Activated T-cell treated with anti-CD3 and anti-CD28 coated beads for 4 hours (primary cell): ENCODE data around the gene PROM1.

ENCODE experiments used
- DNase-seq: peaks from one replicate; pipeline ENCODE4 v3.0.0-alpha.2; 2020

Gene PROM1

DNA sequence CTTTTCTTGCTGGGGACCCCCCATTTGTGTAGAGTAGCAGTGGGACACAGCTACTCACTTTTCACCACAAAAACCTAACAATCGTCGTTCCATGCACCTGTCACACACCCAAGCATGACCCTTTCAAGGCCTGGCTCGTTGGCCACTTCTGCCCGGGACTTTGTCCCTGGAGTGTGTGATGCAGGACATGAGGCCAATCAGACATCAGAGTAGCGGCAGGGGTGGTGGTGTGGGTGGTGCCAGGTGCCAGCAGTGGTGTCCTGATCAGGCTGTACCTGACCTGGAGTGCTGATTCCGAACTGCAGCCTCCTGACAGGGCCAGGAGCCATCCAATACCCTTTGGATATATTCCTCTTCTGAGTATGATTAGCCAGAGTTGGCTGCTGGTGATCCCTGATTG is 23.1 kb upstream of the PROM1 start:
- DNase-seq: no peak

DNA sequence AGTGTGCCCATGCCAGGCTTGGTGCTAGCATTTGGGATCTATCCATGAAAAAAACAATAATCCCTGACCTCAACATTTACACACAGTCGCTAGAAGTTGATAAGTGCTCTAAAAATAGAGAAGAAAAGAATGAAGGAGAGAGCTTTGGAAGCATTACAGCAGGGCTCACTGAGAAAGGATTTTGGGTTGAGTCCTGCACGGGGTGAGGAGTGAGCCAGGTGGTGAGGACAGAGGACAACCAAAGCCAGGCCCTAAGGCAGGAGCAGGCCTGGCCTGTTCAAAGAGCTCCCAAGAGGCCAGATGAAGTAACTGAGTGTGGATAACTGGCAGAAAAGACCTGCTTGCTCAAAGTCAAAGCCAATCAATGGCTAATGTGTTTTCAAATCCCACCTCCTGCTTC is 20.7 kb upstream of the PROM1 start:
- no peak for DNase-seq

DNA sequence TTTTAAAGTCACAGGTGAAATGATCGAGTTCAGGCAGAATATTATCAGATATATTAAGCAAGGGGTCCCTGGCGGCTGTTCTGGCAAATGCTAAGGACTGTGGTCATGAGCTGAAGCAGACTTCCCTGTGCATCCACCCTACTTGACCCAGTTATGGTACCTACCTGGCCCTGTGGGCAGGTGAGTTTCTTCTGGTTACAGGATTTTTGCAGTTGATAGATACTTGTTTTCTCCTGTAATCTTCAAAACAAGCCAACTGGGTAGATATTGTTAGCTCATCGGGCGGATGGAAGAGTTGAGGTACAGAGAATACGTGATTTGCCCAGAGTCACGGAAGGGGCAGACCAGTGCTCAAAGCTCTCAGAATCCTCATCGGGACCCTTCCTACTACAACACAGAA is 18.5 kb upstream of the PROM1 start:
- no peak for DNase-seq

DNA sequence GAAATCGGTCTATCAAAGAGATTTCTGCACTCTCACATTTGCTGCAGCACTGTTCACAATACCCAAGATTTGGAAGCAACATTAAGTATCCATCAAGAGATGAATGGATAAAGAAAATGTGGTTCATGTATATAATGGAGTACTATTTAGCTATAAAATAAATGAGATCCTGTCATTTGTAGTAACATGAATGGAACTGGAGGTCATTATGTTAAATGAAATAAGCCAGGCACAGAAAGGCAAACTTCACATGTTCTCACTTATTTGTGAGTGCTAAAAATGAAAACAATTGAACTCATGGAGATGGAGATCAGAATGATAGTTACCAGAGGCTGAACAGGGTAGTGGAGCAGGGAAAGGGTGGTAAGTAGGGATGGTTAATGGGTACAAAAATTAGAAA is 17.0 kb upstream of the PROM1 start:
- no peak for DNase-seq

DNA sequence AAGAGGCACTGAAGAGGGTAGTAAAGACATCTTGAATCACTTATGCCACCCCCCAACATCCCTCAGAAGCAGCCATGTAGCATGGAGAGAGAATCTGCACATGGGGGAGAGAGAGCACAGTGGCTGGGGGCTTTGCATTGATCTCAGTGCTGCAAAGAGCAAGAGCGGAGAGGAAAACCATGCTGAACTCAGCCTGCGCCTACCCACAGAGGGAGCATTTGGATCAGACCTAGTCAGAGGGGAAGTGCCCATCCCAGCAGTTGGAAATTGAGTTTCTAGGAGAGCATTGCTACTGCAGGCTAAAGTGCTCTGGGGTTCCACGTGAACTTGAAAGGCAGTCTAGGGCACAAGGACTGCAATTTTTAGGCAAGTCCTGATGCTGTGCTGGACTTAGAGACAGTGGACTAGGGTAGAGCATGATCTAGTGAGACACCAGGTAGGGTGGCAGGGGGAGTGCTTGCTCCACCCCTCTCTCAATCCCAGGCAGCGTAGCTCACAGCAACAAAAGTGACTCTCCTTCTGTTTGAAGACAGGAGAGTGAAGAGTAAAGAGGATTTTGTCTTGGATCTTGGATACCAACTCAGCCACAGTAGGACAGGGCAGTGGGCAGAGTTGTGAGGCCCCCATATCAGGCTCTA is 9.0 kb upstream of the PROM1 start:
- no peak for DNase-seq

DNA sequence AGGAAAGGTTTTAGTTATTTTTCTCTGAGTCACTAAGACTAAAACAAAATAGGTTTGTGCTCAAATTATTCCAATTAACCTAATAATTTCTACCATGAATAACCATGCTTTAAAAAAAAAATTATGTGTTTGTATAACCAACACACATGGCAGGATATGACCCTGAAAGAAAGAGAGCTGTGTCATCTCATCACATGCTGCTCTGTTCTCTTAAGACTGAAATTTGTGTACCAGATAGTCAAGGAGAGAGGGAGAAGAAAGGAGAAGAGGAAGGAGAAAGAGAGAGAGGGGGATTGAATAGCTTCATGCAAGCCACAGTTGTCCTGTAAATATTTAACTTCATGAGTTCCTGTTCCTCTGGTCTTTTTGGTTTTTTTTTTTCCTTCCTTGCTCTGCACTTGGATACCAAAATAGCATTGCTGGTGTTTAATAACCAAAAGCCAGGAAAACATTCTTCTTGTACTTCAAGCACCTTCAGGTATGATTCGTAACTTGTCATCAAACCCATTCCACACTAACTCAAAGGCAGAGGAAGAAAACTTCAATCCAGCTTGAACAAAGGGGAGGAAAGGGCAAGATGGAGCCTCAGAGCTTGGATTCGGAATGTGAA is 6.4 kb upstream of the PROM1 start:
- DNase-seq: no peak

DNA sequence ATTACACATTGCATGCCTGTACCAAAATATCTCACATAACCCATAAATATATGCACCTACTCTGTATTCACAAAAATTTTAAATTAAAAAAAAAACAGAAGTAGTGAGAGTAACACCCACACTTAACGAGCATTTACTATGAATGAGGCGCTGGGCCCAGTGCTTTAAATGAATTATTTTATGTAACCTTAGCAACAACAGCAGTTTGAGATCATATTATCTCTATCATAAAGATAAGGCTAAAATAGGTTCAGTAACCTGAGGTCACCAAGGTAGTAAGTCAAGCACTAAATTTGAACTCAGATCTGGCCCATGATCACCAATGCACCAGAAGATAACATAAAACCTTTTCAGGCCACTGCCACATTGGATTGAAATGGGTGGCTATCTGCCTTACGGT is 5.3 kb upstream of the PROM1 start:
- DNase-seq: no peak

DNA sequence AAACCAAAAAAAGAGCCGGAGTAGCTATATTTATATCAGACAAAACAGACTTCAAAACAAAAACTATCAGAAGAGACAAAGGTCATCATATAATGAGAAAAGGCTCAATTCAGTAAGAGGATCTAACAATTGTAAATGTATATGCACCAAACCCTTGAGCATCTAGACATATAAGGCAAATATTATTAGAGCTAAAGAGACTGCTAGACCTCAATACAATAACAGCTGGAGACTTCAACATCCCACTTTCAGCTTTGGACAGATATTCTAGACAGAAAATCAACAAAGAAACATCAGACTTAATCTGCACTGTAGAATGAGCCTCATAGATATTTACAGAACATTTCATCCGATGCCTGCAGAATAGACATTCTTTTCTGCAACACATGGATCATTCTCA is 4.8 kb upstream of the PROM1 start:
- no peak for DNase-seq

DNA sequence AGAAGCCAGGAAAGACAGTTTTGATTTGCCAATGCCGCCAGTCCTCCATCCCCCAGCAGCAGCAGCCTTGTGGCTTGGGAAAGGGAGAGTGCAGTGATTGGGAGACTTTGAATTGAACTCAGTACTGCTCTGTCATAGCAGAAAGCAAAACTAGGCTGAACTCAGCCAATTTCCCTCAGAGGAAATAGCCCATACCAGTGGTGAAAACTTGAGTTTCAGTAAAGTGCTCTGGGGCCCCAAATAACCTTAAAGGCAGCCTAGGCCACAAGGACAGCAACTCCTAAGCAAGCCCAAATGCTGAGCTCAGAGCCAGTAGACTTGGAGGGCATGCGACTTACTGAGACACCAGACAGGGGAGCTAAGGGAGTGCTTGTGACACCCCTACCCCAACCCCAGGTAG is 2.0 kb upstream of the PROM1 start:
- no peak for DNase-seq

DNA sequence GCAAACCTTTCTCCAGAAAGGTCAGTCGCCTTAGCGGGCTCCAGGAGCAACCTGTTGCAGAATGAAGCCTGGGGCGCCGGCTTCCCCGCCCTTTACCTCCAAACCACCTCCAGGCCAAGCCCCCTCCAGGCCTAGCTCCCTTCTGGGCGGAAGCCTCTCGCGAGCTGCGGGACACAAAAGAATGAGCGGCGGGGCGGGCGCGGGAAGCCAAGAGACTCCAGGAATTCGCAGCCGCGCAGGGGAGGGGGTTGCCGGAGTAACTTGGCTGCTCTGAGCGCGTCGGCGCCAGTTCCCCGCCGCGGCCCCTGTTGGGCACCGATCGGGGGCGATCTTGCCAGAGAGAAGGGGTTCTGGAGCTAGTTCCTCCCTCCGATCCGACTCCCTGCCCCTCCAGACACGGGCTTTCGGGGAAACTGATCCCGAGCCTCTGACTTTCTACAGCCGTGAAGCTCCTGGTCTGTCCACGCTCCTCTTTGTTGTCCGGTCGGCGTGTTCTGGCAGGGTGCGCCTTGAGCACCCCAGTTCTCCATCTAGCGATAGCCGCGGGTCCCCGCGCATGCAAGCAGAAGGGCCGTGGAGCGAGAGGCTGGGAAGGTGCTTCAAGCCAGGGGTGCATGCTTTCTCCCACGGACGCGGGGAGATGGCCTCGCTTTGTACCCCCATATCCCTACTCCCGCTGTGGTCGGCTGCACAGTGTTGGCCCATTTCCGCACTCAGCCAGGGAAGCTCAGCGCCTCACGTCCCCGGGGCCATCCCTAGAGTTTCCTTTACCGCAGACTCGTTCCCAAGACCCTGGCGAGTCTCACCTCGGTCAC is 1.2 kb downstream of the PROM1 start:
- no peak for DNase-seq

DNA sequence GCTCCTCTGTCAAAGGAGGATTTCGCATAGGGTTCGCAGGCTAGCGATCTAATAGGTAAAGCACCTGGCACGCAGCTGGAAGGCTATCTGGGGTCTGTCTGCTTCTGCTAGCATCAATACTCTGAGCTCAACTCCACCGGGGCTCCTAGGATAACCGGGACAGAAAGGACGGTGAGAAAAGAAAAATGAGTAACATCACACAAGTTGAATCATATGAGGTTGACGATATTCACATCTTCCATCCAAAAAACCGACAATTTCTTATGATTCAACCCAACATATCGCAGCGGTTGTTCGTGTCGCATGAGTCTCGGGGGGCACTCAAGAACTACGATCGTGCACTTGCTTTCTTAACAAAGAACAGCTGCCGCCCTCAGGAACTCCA is 1.8 kb downstream of the PROM1 start:
- no peak for DNase-seq

DNA sequence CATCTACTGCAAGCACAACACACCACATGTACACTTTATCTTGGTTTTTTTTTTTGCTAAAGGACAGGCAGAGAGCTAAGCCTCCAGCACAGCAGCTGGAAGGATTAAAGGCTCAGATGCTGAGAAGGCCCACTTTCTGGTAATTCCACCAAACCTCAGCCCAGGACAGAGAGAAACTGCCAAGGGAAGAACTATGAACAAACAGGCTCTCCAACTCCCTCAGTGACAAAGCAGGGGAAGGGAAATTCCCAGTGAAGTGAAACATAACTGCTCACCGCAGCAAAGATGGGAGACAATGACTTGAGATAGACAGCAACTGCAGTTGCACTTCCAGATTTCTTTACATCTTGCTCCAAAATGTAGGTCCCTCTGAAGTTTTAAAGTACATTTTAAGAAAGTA is 4.8 kb downstream of the PROM1 start:
- no peak for DNase-seq

DNA sequence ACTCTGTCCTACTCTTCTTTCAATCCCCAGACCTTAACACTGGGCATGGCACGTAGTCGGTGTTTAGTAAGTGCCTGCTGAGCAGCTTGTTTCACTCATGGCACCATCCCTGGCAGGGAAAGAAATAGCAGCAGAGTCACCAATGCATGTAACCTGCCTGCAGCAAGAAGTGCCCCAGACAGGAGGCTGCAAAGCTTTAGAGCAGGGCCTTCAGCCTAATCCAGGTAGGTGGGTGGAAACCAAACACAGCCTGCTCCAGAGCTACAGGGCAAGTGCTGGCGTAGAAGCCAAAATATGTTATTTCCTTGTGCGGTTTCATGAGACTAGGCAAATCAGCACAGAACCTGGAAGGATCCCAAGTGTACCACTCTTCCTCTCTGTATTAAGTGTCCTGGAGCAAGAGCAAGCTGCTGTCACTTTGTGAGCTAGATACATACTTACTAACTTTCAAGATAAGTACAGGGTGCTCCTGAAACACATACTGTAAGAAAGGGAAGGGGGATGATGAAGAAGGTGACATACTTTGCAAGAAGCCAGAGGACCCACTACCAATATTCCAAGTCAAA is 5.5 kb downstream of the PROM1 start:
- no peak for DNase-seq

DNA sequence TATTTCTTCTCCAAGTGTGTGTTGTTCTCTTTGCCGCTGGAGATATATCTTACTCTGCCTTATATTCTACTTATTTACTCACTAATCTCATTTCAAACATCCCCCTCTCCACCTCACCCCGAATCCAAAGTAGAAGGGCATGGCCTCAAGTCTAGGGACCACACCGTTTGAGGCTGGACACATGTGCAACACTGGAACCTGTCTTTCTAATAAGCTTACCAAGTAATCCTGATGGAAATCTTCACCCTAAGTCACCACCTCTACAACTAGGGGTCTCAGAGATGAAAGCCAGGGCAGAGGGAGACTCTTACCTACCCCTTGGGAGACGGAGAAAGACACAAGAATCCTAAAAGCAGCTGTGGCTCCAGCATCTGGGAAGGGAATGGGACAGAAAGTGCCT is 6.0 kb downstream of the PROM1 start:
- DNase-seq: no peak

DNA sequence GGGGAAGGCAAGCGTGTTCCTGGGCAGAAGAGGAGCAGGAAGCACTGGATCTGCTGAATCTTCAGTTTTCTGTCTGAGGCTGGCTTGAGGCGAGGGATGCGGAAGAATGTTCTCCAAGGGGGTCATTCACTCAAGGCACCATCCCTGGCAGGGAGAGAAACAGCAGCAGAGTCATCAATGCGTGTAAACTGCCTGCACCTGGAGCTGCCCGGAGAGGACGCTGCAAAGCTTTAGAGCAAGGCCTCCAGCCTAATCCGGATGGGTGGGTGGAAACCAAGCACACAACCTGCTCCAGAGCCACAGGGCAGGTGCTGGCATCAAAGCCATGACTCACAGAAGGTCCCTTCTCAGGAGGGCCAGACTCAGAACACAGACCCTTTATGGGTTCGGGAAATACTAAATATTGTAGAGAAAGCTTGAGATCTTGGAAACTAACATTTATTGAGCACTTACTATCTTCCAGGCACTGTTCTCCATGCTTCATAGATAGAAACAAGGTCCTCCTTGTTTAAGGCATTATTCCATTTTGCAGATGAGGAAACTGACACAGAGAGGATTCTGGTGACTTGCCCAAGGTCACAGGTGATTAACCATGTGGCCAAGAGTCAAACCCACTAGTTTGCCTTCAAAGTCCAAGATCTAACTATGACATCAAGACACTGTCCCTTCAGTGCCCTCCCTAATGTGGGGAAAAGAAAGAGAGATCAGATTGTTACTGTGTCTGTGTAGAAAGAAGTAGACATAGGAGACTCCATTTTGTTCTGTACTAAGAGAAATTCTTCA is 7.7 kb downstream of the PROM1 start:
- no peak for DNase-seq

DNA sequence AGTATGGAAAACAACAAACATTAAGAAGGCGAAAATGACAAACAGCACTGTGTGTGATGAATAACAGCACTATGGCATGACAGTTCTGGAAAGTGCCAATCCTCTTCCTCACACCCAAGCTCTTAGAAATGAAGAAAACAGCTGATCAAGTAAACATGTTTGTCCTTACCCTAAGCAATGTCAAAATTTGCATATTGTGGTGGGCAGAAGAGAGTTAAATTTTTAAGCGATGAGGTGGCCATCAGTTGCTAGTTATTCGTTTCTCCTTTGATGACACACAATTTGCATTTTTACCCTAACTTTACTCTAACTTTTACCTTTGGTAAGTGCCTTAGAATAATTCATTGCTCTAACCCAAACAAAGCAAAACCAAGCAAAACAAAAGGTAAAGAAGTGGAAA is 8.8 kb downstream of the PROM1 start:
- no peak for DNase-seq

DNA sequence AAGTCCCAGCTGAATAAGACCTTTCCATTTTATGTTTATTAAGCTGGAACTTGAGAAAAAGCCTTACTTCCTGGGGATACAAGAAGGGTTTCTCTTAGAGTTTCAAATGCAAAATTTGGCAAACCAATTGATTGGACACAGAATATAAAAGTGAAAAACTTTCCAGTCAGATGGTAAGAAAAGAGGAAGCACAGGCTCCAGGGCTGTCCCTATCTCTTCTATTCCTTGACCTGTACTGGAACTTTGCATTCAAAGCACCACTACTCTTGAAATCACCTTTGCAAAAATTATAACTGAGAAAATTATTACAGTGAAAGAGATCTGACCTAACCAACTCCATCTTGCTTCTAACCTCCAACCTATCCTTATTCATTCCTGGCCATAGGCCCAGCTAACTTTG is 11.7 kb downstream of the PROM1 start:
- DNase-seq: no peak

DNA sequence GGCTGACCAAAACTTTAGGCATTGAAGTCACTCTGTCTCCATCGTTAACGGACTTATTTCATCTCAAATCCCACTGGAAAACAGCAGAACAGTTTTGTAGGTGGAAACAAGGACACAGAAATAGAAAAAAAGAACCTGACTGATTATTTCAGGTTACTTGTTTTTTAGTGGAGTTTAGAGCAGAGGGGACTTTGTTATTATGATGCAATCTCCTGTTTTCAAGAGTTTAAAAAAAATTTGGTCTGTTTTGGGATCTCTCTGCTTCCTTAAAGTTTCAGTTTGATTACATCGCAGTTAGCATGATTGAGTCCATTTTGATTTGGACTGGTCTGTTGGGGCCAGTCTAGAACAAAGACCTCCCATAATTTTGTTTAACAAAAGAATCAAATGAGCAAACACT is 13.6 kb downstream of the PROM1 start:
- no peak for DNase-seq

DNA sequence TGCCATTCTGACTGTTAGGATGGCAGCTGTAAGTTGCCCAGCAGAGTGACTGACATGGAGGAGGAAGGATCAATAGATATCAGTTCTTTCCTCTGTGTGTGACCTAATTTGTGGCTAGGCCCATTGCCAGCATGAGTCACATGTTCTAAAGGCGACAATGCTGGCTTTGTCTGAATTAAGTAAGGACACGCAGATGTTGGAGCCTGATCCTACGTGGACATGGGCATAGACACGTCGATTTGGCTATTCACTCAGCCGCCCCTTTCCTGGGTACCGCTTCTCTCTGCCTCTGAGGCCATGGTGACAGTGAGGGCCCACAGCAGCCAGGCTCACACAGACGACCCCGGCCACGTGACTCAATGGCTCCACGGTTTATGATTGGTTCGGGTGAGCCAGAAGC is 16.3 kb downstream of the PROM1 start:
- DNase-seq: no peak

DNA sequence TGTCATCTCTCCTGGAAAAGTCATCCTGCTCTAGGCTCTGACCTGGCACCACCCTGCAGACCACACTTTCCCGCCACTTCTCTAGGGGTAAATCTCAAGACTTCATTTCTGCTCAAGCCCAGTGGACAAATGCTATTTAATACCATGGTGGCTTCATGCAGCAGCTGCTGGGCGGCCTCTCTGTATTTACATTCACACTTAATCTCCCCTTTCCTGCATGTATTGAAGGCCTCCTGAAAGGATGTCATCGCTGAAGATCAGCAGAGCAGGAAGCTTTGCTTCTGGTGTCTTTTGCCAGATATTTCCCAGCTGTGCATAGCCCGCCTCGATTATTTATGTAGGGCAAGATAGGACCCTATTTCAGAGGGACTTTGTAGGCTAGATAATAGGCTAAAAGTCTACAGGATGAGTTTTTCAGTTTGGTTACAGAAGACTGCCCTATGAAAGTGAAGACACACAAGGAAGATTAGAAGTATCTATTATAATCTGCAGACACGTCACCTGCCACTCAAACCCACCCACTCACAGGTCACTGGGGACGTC is 17.2 kb downstream of the PROM1 start:
- no peak for DNase-seq

DNA sequence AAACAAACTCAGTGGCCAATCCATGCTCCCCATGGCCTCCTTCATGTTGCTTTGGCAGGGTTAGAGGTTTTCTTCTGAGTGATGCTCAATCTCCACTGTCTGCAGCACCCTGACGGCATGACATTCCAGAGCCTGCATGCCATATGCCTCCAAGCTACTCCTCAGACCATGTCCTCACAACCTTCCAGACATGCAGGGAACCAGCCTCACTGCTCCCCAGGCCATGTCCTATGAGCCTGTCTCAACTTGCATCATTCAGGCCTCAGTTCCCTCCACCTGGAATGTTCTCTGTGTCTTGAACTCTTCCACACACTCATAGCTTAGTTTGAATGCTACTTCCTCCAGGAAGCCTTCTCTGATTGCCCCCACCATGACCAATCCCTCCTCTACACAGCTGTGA is 18.8 kb downstream of the PROM1 start:
- DNase-seq: no peak

DNA sequence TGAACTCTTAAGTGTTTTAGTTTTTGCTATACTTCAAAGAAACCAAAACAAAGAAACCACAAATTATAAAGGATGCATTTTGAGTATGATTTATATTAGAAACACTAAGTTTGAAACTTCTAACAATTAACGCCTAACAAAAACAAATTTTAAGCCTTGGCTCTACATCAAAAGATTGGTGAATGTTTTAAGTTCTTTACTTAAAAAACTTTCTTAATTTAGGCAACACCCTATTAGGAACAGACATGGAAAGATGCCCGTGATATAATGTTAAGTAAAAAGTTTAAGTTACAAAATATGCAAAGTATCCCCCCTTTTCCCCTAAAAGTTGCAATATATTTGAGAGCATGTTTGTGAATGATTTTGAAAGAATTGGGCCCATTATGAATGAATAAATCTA is 21.2 kb downstream of the PROM1 start:
- no peak for DNase-seq
